Ishikawa (cell line): Measurements from ENCODE around the gene NPM3.

Experiments used
- CEBPB ChIP-seq: IDR thresholded peaks from 2 replicates; pipeline ENCODE4 v1.6.1; 2012
- FOXM1 ChIP-seq: IDR thresholded peaks from 2 replicates; pipeline ENCODE4 v1.6.1; 2012; ENCODE audit warnings: low read depth, borderline replicate concordance
- RAD21 ChIP-seq: IDR thresholded peaks from 2 replicates; pipeline ENCODE4 v1.6.1; 2012; ENCODE audit warnings: low read depth
- USF1 ChIP-seq: IDR thresholded peaks from 2 replicates; pipeline ENCODE4 v1.6.1; 2012
- YY1 ChIP-seq: IDR thresholded peaks from 2 replicates; pipeline ENCODE4 v1.6.1; 2012; ENCODE audit warnings: low read depth

GRCh38 chr10:101760510-101760909 is 22.7 kb downstream of the NPM3 start:
- TF ChIP-seq CEBPB (no peak), USF1 (no peak), FOXM1 (no peak), YY1 (no peak), RAD21 (no peak)
